ENCODE data around the gene OR6F1.
"Not testable (repeated sequence)": the region's sequence is repeated elsewhere in the genome, so short reads cannot be mapped to it uniquely, and the experiment has no call there.

The OR6F1 gene

GRCh38 chr1:247716546-247716945 lies at the start of gene OR6F1:
Gene OR6F1 (minus strand): TSS chr1:247716646. CDS start chr1:247712755, 3,891 bp downstream.
- H3K4me1 ChIP-seq (ENCODE audit: control insufficient read depth, insufficient read depth, low read length, unreplicated experiment): no peaks in the 10 kb centered on the region
- H3K27me3 ChIP-seq (ENCODE audit: insufficient read depth, low read length): no peaks in the 10 kb centered on the region
- H3K79me2 ChIP-seq (ENCODE audit: control insufficient read depth, insufficient read depth, low read length, unreplicated experiment): no peaks in the 10 kb centered on the region
- H3K4me3 ChIP-seq (ENCODE audit: low read depth, low read length): no peak within 1 kb of the TSS
- H3K27ac ChIP-seq (ENCODE audit: low read depth, low read length): no peak within 1 kb of the TSS
- no peak within 1 kb of the TSS for H2AFZ ChIP-seq (ENCODE audit: low read length, unreplicated experiment)
- H3K36me3 ChIP-seq (ENCODE audit: insufficient read depth, low read length): no peaks in the 10 kb centered on the region

- Histone ChIP-seq H3K27me3 (ENCODE audit: insufficient read depth, low read length) (no peaks in the 10 kb centered on the region), H3K79me2 (ENCODE audit: control insufficient read depth, insufficient read depth, low read length, unreplicated experiment) (no peaks in the 10 kb centered on the region), H3K4me3 (ENCODE audit: low read depth, low read length) (no peak within 1 kb of the TSS), H2AFZ (ENCODE audit: low read length, unreplicated experiment) (no peak within 1 kb of the TSS), H3K27ac (ENCODE audit: low read depth, low read length) (no peak within 1 kb of the TSS), H3K4me1 (ENCODE audit: control insufficient read depth, insufficient read depth, low read length, unreplicated experiment) (no peaks in the 10 kb centered on the region), H3K36me3 (ENCODE audit: insufficient read depth, low read length) (no peaks in the 10 kb centered on the region)
These were observed 44.0 kb upstream of the OR6F1 start, which contains the start of gene OR1C1 for GRCh38 chr1:247760456-247760855. Gene OR1C1 (minus strand): TSS chr1:247760556. CDS start chr1:247758406, 2,150 bp downstream.

GRCh38 chr1:247754311-247754710 lies 37.9 kb upstream of the OR6F1 start:
- not testable (repeated sequence) for H2AFZ ChIP-seq (ENCODE audit: low read length, unreplicated experiment); H3K27ac ChIP-seq (ENCODE audit: low read depth, low read length); H3K27me3 ChIP-seq (ENCODE audit: insufficient read depth, low read length); H3K79me2 ChIP-seq (ENCODE audit: control insufficient read depth, insufficient read depth, low read length, unreplicated experiment); H3K36me3 ChIP-seq (ENCODE audit: insufficient read depth, low read length); H3K4me3 ChIP-seq (ENCODE audit: low read depth, low read length); H3K4me1 ChIP-seq (ENCODE audit: control insufficient read depth, insufficient read depth, low read length, unreplicated experiment)

- Histone ChIP-seq H3K4me3 (ENCODE audit: low read depth, low read length) (no peak overlapping the region), H2AFZ (ENCODE audit: low read length, unreplicated experiment) (no peak overlapping the region), H3K4me1 (ENCODE audit: control insufficient read depth, insufficient read depth, low read length, unreplicated experiment) (no peaks in the 10 kb centered on the region), H3K79me2 (ENCODE audit: control insufficient read depth, insufficient read depth, low read length, unreplicated experiment) (no peaks in the 10 kb centered on the region), H3K27ac (ENCODE audit: low read depth, low read length) (no peak overlapping the region), H3K27me3 (ENCODE audit: insufficient read depth, low read length) (no peaks in the 10 kb centered on the region), H3K36me3 (ENCODE audit: insufficient read depth, low read length) (no peaks in the 10 kb centered on the region)
These were observed 33.4 kb upstream of the OR6F1 start for GRCh38 chr1:247749870-247750269.

GRCh38 chr1:247748041-247748440 lies 31.6 kb upstream of the OR6F1 start, which contains the start of gene OR14A2:
Gene OR14A2 (minus strand): TSS chr1:247748141.
- H2AFZ ChIP-seq (ENCODE audit: low read length, unreplicated experiment): no peak within 1 kb of the TSS
- no peaks in the 10 kb centered on the region for H3K36me3 ChIP-seq (ENCODE audit: insufficient read depth, low read length)

GRCh38 chr1:247747616-247748015 lies 31.2 kb upstream of the OR6F1 start:
- H3K4me1 ChIP-seq (ENCODE audit: control insufficient read depth, insufficient read depth, low read length, unreplicated experiment): no peaks in the 10 kb centered on the region
- no peaks in the 10 kb centered on the region for H3K36me3 ChIP-seq (ENCODE audit: insufficient read depth, low read length)
- no peaks in the 10 kb centered on the region for H3K27me3 ChIP-seq (ENCODE audit: insufficient read depth, low read length)
- H2AFZ ChIP-seq (ENCODE audit: low read length, unreplicated experiment): no peak overlapping the region
- H3K4me3 ChIP-seq (ENCODE audit: low read depth, low read length): no peak overlapping the region
- no peak overlapping the region for H3K27ac ChIP-seq (ENCODE audit: low read depth, low read length)
- H3K79me2 ChIP-seq (ENCODE audit: control insufficient read depth, insufficient read depth, low read length, unreplicated experiment): no peaks in the 10 kb centered on the region

More at GRCh38 chr1:247748041-247748440, 31.6 kb upstream of the OR6F1 start, which contains the start of gene OR14A2:
- Histone ChIP-seq H3K79me2 (ENCODE audit: control insufficient read depth, insufficient read depth, low read length, unreplicated experiment) (no peaks in the 10 kb centered on the region), H3K4me1 (ENCODE audit: control insufficient read depth, insufficient read depth, low read length, unreplicated experiment) (no peaks in the 10 kb centered on the region), H3K27ac (ENCODE audit: low read depth, low read length) (no peak within 1 kb of the TSS), H3K27me3 (ENCODE audit: insufficient read depth, low read length) (no peaks in the 10 kb centered on the region), H3K4me3 (ENCODE audit: low read depth, low read length) (no peak within 1 kb of the TSS)

- no peaks in the 10 kb centered on the region for H3K79me2 ChIP-seq (ENCODE audit: control insufficient read depth, insufficient read depth, low read length, unreplicated experiment)
- no peaks in the 10 kb centered on the region for H3K27me3 ChIP-seq (ENCODE audit: insufficient read depth, low read length)
- no peaks in the 10 kb centered on the region for H3K4me1 ChIP-seq (ENCODE audit: control insufficient read depth, insufficient read depth, low read length, unreplicated experiment)
- H3K27ac ChIP-seq (ENCODE audit: low read depth, low read length): no peak overlapping the region
- H2AFZ ChIP-seq (ENCODE audit: low read length, unreplicated experiment): no peak overlapping the region
- H3K4me3 ChIP-seq (ENCODE audit: low read depth, low read length): no peak overlapping the region
- no peaks in the 10 kb centered on the region for H3K36me3 ChIP-seq (ENCODE audit: insufficient read depth, low read length)
These were observed 30.0 kb upstream of the OR6F1 start for GRCh38 chr1:247746391-247746935.

GRCh38 chr1:247742215-247742760 lies 25.8 kb upstream of the OR6F1 start:
- H3K4me3 ChIP-seq (ENCODE audit: low read depth, low read length); H3K27ac ChIP-seq (ENCODE audit: low read depth, low read length); H3K36me3 ChIP-seq (ENCODE audit: insufficient read depth, low read length); H3K27me3 ChIP-seq (ENCODE audit: insufficient read depth, low read length); H2AFZ ChIP-seq (ENCODE audit: low read length, unreplicated experiment); H3K79me2 ChIP-seq (ENCODE audit: control insufficient read depth, insufficient read depth, low read length, unreplicated experiment); H3K4me1 ChIP-seq (ENCODE audit: control insufficient read depth, insufficient read depth, low read length, unreplicated experiment): not testable (repeated sequence)

GRCh38 chr1:247741756-247742155 lies 25.3 kb upstream of the OR6F1 start:
- Histone ChIP-seq H2AFZ (ENCODE audit: low read length, unreplicated experiment) (no peak overlapping the region), H3K4me3 (ENCODE audit: low read depth, low read length) (no peak overlapping the region), H3K4me1 (ENCODE audit: control insufficient read depth, insufficient read depth, low read length, unreplicated experiment) (no peaks in the 10 kb centered on the region), H3K27me3 (ENCODE audit: insufficient read depth, low read length) (no peaks in the 10 kb centered on the region), H3K36me3 (ENCODE audit: insufficient read depth, low read length) (no peaks in the 10 kb centered on the region), H3K27ac (ENCODE audit: low read depth, low read length) (no peak overlapping the region), H3K79me2 (ENCODE audit: control insufficient read depth, insufficient read depth, low read length, unreplicated experiment) (no peaks in the 10 kb centered on the region)

- H3K79me2 ChIP-seq (ENCODE audit: control insufficient read depth, insufficient read depth, low read length, unreplicated experiment): no peaks in the 10 kb centered on the region
- H3K27ac ChIP-seq (ENCODE audit: low read depth, low read length): no peak overlapping the region
- H3K36me3 ChIP-seq (ENCODE audit: insufficient read depth, low read length): no peaks in the 10 kb centered on the region
- H3K27me3 ChIP-seq (ENCODE audit: insufficient read depth, low read length): no peaks in the 10 kb centered on the region
- H3K4me1 ChIP-seq (ENCODE audit: control insufficient read depth, insufficient read depth, low read length, unreplicated experiment): no peaks in the 10 kb centered on the region
- H2AFZ ChIP-seq (ENCODE audit: low read length, unreplicated experiment): no peak overlapping the region
- no peak overlapping the region for H3K4me3 ChIP-seq (ENCODE audit: low read depth, low read length)
These were observed 24.3 kb upstream of the OR6F1 start for GRCh38 chr1:247740721-247741120.

GRCh38 chr1:247738315-247738714 lies 21.9 kb upstream of the OR6F1 start, which contains the start of gene OR14K1:
Gene OR14K1 (plus strand): TSS chr1:247738615. CDS start chr1:247738615, 0 bp downstream.
- H3K79me2 ChIP-seq (ENCODE audit: control insufficient read depth, insufficient read depth, low read length, unreplicated experiment): no peaks in the 10 kb centered on the region
- no peak within 1 kb of the TSS for H3K27ac ChIP-seq (ENCODE audit: low read depth, low read length)
- no peaks in the 10 kb centered on the region for H3K27me3 ChIP-seq (ENCODE audit: insufficient read depth, low read length)
- H3K4me1 ChIP-seq (ENCODE audit: control insufficient read depth, insufficient read depth, low read length, unreplicated experiment): no peaks in the 10 kb centered on the region
- H3K36me3 ChIP-seq (ENCODE audit: insufficient read depth, low read length): no peaks in the 10 kb centered on the region
- no peak within 1 kb of the TSS for H2AFZ ChIP-seq (ENCODE audit: low read length, unreplicated experiment)
- no peak within 1 kb of the TSS for H3K4me3 ChIP-seq (ENCODE audit: low read depth, low read length)

All from ACC112 (cell line).